Testis (tissue), 2 donors: ENCODE data around the gene MARK4.

Experiments used
- CTCF ChIP-seq, 3 experiments: fragments of 450-650 bp in 2 of 3; fragments of 200-600 bp in 1 of 3; sonication (generic) in 1 of 3; IDR thresholded peaks; one replicate each; pipeline ENCODE4 v1.5.1; 2016 to 2019; ENCODE audit warnings: antibody characterized with exemption in 3 of 3, mild to moderate bottlenecking in 2 of 3, moderate library complexity in 1 of 3
- POLR2A ChIP-seq: fragments of 450-650 bp; IDR thresholded peaks from one replicate; pipeline ENCODE4 v1.6.1; 2017; ENCODE audit warnings: antibody characterized with exemption, mild to moderate bottlenecking, moderate library complexity

GRCh38 chr19:45336696-45337251, 85.7 kb downstream of the MARK4 start:
- TF ChIP-seq CTCF (IDR thresholded peaks at IDR 0.05), result no peak
- no peak for TF ChIP-seq POLR2A
